ENCODE data around the gene OR52E8. TPM values are rescaled to one million over a fixed set of nuclear protein-coding genes. Genes with fewer than 3 reads are reported as not detected.

Gene OR52E8
- total RNA-seq, 2 donors from 2014 or later, result not detected

DNA sequence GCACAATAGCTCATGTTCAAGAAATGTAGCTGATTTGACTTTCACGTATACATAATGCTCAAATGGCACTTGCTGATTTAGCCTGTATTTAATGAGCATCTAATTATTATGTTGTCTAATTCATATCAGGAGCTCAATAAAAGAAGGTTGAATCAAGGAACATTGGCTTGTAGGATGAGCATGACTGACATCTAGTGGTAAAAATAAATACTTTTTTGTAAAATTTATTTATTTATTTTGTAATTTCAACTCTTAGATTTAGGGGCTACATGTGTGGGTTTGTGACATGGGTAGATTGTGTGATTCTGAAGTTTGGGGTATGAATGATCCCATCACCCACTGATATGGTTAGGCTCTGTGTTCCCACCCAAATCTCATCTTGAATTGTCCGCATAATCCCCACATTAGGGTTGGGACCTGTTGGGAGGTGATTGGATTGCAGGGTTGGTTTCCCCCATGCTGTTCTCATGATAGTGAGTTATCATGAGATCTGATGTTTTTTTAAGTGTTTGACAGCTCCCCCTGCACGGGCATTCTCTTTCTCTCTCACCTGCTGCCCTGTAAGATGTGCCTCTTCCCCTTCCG, 33.8 kb upstream of the OR52E8 start:
- Histone ChIP-seq H3K36me3 (ENCODE audit: control insufficient read depth, insufficient read depth, low read length) (no peaks in the 10 kb centered on the region), H3K27ac (ENCODE audit: low read depth, low read length) (no peak overlapping the region), H3K27me3 (ENCODE audit: control insufficient read depth, insufficient read depth, low read length, poor library complexity, severe bottlenecking) (no peaks in the 10 kb centered on the region), H3K4me3 (ENCODE audit: low read length) (no peak overlapping the region), H3K9me3 (ENCODE audit: control insufficient read depth, low read length) (no peaks in the 10 kb centered on the region), H3K9ac (ENCODE audit: extremely low read depth, low read length, poor library complexity, severe bottlenecking) (no peak overlapping the region), H3K4me1 (ENCODE audit: control insufficient read depth, insufficient read depth, low read length) (no peaks in the 10 kb centered on the region)
- H3K36me3 Mint-ChIP-seq (ENCODE audit: low read depth), result no peaks in the 10 kb centered on the region
- no peaks in the 10 kb centered on the region for H3K4me1 Mint-ChIP-seq
- TF ChIP-seq, protein P1, sequence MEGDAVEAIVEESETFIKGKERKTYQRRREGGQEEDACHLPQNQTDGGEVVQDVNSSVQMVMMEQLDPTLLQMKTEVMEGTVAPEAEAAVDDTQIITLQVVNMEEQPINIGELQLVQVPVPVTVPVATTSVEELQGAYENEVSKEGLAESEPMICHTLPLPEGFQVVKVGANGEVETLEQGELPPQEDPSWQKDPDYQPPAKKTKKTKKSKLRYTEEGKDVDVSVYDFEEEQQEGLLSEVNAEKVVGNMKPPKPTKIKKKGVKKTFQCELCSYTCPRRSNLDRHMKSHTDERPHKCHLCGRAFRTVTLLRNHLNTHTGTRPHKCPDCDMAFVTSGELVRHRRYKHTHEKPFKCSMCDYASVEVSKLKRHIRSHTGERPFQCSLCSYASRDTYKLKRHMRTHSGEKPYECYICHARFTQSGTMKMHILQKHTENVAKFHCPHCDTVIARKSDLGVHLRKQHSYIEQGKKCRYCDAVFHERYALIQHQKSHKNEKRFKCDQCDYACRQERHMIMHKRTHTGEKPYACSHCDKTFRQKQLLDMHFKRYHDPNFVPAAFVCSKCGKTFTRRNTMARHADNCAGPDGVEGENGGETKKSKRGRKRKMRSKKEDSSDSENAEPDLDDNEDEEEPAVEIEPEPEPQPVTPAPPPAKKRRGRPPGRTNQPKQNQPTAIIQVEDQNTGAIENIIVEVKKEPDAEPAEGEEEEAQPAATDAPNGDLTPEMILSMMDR (conservative IDR thresholded peaks at IDR 0.05), result peak; percentile 72
- DNase-seq, result peak; percentile 47
- H3K27me3 Mint-ChIP-seq (ENCODE audit: insufficient read depth), result no peaks in the 10 kb centered on the region
- H3K4me3 Mint-ChIP-seq, result no peak overlapping the region
- no peak overlapping the region for H3K27ac Mint-ChIP-seq
- 62 to 75% methylated on average over 2 to 4 of the region's 4 CpGs for WGBS, 2 experiments (ENCODE audit: insufficient coverage in 1 of 2, insufficient read length in 1 of 2)
- no peaks in the 10 kb centered on the region for H3K9me3 Mint-ChIP-seq

DNA sequence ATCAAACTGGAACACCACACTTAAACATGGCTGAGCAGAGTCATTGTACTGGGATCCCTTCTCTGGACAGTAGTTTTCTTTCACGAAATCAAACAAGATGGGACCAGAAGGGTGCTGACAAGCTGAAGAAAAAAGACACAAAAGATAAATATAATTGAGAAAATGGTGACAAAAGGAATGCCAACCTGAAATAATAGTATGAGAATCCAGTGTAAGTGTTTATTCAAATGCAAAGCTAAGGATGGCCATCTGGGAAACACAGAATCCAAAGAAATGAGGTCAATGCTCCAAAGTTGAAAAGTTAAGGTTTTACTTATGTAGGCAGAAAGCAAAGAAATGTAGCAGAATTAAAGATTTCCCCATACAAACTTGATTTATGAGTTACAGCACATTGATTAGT, 30.2 kb upstream of the OR52E8 start:
- no peak overlapping the region for H3K4me3 ChIP-seq (ENCODE audit: low read length)
- peaks cover 2% of the 10 kb centered on the region for H3K27me3 ChIP-seq (ENCODE audit: control insufficient read depth, insufficient read depth, low read length, poor library complexity, severe bottlenecking)
- no peaks in the 10 kb centered on the region for H3K9me3 ChIP-seq (ENCODE audit: control insufficient read depth, low read length)
- H3K4me1 Mint-ChIP-seq, result no peaks in the 10 kb centered on the region
- no peaks in the 10 kb centered on the region for H3K27me3 Mint-ChIP-seq (ENCODE audit: insufficient read depth)
- H3K9me3 Mint-ChIP-seq, result no peaks in the 10 kb centered on the region
- no peaks in the 10 kb centered on the region for H3K4me1 ChIP-seq (ENCODE audit: control insufficient read depth, insufficient read depth, low read length)
- TF ChIP-seq, protein P1 (conservative IDR thresholded peaks at IDR 0.05), result no peak
- H3K36me3 Mint-ChIP-seq (ENCODE audit: low read depth), result no peaks in the 10 kb centered on the region
- 92% methylated on average over 1 of the region's 1 CpG; no CpG with 5 or more reads in 1 of the 2 experiments for WGBS, 2 experiments (ENCODE audit: insufficient coverage in 1 of 2, insufficient read length in 1 of 2)
- no peak for DNase-seq
- no peak overlapping the region for H3K27ac ChIP-seq (ENCODE audit: low read depth, low read length)
- H3K27ac Mint-ChIP-seq, result no peak overlapping the region
- no peak overlapping the region for H3K9ac ChIP-seq (ENCODE audit: extremely low read depth, low read length, poor library complexity, severe bottlenecking)
- H3K4me3 Mint-ChIP-seq, result no peak overlapping the region
- no peaks in the 10 kb centered on the region for H3K36me3 ChIP-seq (ENCODE audit: control insufficient read depth, insufficient read depth, low read length)

DNA sequence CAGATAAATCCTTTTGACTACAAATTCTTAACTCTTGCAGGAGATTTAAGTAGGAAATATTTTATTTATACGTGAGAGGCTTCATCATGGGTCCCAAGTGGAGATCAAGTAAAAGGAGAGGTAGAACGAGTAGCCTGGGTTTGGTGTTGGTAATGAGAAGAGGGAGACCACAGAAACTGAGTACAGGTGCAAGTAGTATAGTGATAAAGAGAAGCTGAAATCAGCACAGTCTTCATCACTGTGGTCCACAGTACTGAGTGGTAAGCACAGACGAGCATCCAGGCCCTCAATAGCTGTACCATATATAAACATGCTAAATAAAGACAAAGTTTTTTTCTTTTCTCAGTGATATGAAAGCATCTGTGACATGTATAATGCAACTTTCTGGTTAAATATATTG, 29.7 kb upstream of the OR52E8 start:
- WGBS, 2 experiments (ENCODE audit: insufficient coverage in 1 of 2, insufficient read length in 1 of 2), result 79 to 86% methylated on average over 2 of the region's 3 CpGs
- Mint-ChIP-seq H3K36me3 (ENCODE audit: low read depth) (no peaks in the 10 kb centered on the region), H3K27me3 (ENCODE audit: insufficient read depth) (no peaks in the 10 kb centered on the region), H3K4me3 (no peak overlapping the region), H3K4me1 (no peaks in the 10 kb centered on the region), H3K9me3 (no peaks in the 10 kb centered on the region), H3K27ac (no peak overlapping the region)
- no peaks in the 10 kb centered on the region for H3K4me1 ChIP-seq (ENCODE audit: control insufficient read depth, insufficient read depth, low read length)
- no peak overlapping the region for H3K4me3 ChIP-seq (ENCODE audit: low read length)
- no peak for DNase-seq
- peaks cover 7% of the 10 kb centered on the region for H3K27me3 ChIP-seq (ENCODE audit: control insufficient read depth, insufficient read depth, low read length, poor library complexity, severe bottlenecking)
- no peak overlapping the region for H3K27ac ChIP-seq (ENCODE audit: low read depth, low read length)
- no peaks in the 10 kb centered on the region for H3K36me3 ChIP-seq (ENCODE audit: control insufficient read depth, insufficient read depth, low read length)
- no peaks in the 10 kb centered on the region for H3K9me3 ChIP-seq (ENCODE audit: control insufficient read depth, low read length)
- TF ChIP-seq, protein P1 (conservative IDR thresholded peaks at IDR 0.05), result no peak
- H3K9ac ChIP-seq (ENCODE audit: extremely low read depth, low read length, poor library complexity, severe bottlenecking), result no peak overlapping the region

All from endodermal cell (in vitro differentiated cells).